ENCODE data around the gene SPATA6L. TPM values are rescaled to one million over a fixed set of nuclear protein-coding genes. Genes with fewer than 3 reads are reported as not detected.

SPATA6L gene
- total RNA-seq, 1 donor from 2014 or later, result 0.35 TPM

DNA sequence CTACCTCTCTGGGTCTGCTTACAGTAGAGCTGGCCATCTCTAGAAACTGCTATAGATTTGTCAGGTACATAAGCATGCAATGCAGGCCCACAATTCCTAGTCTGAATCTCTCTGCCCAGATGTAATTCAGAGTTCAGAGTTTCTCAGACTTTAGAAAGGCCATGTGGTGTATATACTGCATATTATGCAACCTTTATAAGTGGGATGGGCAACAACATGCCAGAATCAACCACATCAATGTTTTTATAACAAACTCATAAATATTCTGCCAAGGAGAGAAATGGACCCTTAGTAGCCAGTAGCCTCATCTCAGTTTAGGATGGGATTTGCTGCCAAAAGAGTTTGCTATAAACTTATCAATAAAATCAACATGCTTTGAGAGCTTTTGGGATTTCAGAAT is 97.2 kb downstream of the SPATA6L start:
- peaks cover 25% of the 10 kb centered on the region for H3K36me3 Mint-ChIP-seq (ENCODE audit: low read depth)
- H3K9me3 Mint-ChIP-seq (ENCODE audit: low read depth), result no peaks in the 10 kb centered on the region
- no peaks in the 10 kb centered on the region for H3K4me1 Mint-ChIP-seq (ENCODE audit: low read depth)

GRCh38 chr9:4567601-4568000 is 98.7 kb downstream of the SPATA6L start:
- no peaks in the 10 kb centered on the region for H3K4me1 Mint-ChIP-seq (ENCODE audit: low read depth)
- no peaks in the 10 kb centered on the region for H3K27me3 Mint-ChIP-seq (ENCODE audit: low read depth)
- H3K27ac Mint-ChIP-seq (ENCODE audit: unreplicated experiment), result no peak overlapping the region
- TF ChIP-seq, protein P1, sequence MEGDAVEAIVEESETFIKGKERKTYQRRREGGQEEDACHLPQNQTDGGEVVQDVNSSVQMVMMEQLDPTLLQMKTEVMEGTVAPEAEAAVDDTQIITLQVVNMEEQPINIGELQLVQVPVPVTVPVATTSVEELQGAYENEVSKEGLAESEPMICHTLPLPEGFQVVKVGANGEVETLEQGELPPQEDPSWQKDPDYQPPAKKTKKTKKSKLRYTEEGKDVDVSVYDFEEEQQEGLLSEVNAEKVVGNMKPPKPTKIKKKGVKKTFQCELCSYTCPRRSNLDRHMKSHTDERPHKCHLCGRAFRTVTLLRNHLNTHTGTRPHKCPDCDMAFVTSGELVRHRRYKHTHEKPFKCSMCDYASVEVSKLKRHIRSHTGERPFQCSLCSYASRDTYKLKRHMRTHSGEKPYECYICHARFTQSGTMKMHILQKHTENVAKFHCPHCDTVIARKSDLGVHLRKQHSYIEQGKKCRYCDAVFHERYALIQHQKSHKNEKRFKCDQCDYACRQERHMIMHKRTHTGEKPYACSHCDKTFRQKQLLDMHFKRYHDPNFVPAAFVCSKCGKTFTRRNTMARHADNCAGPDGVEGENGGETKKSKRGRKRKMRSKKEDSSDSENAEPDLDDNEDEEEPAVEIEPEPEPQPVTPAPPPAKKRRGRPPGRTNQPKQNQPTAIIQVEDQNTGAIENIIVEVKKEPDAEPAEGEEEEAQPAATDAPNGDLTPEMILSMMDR (IDR thresholded peaks at IDR 0.05), result no peak
- no peak overlapping the region for H3K4me3 Mint-ChIP-seq (ENCODE audit: unreplicated experiment)
- H3K36me3 Mint-ChIP-seq (ENCODE audit: low read depth), result peaks cover 20% of the 10 kb centered on the region
- no peak for DNase-seq (ENCODE audit: low spot score)
- no peaks in the 10 kb centered on the region for H3K9me3 Mint-ChIP-seq (ENCODE audit: low read depth)

More for the DNA sequence above, 97.2 kb downstream of the SPATA6L start:
- Mint-ChIP-seq H3K27ac (ENCODE audit: unreplicated experiment) (no peak overlapping the region), H3K4me3 (ENCODE audit: unreplicated experiment) (no peak overlapping the region), H3K27me3 (ENCODE audit: low read depth) (no peaks in the 10 kb centered on the region)
- no peak for DNase-seq (ENCODE audit: low spot score)
- TF ChIP-seq, protein P1 (IDR thresholded peaks at IDR 0.05), result no peak

DNA sequence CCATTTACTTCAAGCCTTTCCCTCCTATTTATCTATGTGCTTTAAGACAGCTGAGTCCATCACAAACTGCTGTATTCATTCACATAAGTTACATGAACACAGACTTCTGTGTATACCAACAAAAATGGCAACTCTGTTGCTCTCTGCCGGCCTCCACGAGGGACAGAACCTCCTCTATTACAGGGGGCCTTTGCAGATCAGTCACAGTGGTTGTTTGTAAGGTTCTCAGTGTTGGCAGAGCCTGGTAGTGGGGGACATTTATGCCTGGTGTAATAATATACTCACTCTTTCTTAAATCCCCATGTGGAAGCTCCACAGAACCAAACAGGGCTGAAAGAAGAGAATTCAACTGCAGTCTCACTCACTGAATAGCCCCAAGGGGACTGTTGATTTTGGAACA is 99.5 kb downstream of the SPATA6L start:
- Mint-ChIP-seq H3K27me3 (ENCODE audit: low read depth) (no peaks in the 10 kb centered on the region), H3K27ac (ENCODE audit: unreplicated experiment) (no peak overlapping the region), H3K36me3 (ENCODE audit: low read depth) (peaks cover 20% of the 10 kb centered on the region), H3K9me3 (ENCODE audit: low read depth) (no peaks in the 10 kb centered on the region), H3K4me3 (ENCODE audit: unreplicated experiment) (no peak overlapping the region), H3K4me1 (ENCODE audit: low read depth) (no peaks in the 10 kb centered on the region)
- DNase-seq (ENCODE audit: low spot score), result no peak
- TF ChIP-seq, protein P1 (IDR thresholded peaks at IDR 0.05), result no peak

DNA sequence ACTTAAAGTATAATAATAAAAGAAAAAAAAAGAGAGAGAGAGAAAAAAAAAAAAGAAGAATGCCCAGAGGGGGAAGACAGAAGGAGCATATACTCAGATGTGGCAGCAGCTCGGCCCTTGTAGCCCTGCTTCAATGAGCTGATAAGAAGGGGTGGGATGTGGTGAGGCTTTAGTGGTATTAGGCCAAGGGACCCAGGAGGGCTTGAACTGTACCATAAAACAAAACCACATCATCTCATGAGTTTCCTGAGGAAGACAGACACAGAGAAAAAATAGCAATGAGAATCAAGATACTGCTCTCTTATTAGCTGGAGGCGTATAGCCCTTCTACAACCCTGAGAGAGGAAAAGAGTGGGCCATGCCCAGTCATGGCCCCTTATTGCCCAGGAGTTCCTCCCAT is 103.2 kb downstream of the SPATA6L start:
- Mint-ChIP-seq H3K4me3 (ENCODE audit: unreplicated experiment) (no peak overlapping the region), H3K4me1 (ENCODE audit: low read depth) (peaks cover 5% of the 10 kb centered on the region), H3K9me3 (ENCODE audit: low read depth) (no peaks in the 10 kb centered on the region), H3K36me3 (ENCODE audit: low read depth) (peaks cover 16% of the 10 kb centered on the region), H3K27ac (ENCODE audit: unreplicated experiment) (no peak overlapping the region), H3K27me3 (ENCODE audit: low read depth) (no peaks in the 10 kb centered on the region)
- TF ChIP-seq, protein P1 (IDR thresholded peaks at IDR 0.05), result no peak
- DNase-seq (ENCODE audit: low spot score), result no peak

- no peak overlapping the region for H3K4me3 Mint-ChIP-seq (ENCODE audit: unreplicated experiment)
- H3K27ac Mint-ChIP-seq (ENCODE audit: unreplicated experiment), result no peak overlapping the region
- TF ChIP-seq, protein P1 (IDR thresholded peaks at IDR 0.05), result no peak
- no peaks in the 10 kb centered on the region for H3K9me3 Mint-ChIP-seq (ENCODE audit: low read depth)
- H3K4me1 Mint-ChIP-seq (ENCODE audit: low read depth), result peaks cover 6% of the 10 kb centered on the region
- DNase-seq (ENCODE audit: low spot score), result no peak
- no peaks in the 10 kb centered on the region for H3K27me3 Mint-ChIP-seq (ENCODE audit: low read depth)
- H3K36me3 Mint-ChIP-seq (ENCODE audit: low read depth), result peaks cover 4% of the 10 kb centered on the region
Observed at GRCh38 chr9:4559261-4560182, 106.8 kb downstream of the SPATA6L start.
